T47D (cell line): ENCODE measurements around the gene VPS39.

Source experiments
- DNase-seq, 2 experiments: peaks; one replicate each; pipeline versions ENCODE4 v3.0.0 to v3.0.0-alpha.2; 2011 to 2012; ENCODE audit warnings: low read depth in 1 of 2, low spot score in 1 of 2
- JUND ChIP-seq: IDR thresholded peaks from 2 replicates; pipeline ENCODE4 v1.6.1; 2012; ENCODE audit warnings: low read depth
- in situ Hi-C: cut with HindIII; loops from 2 replicates; pipeline ENCODE4 v1.10.0; 2016; ENCODE audit warnings: low sequenced_read_pairs, low pct_unique_long_range_greater_than_20kb

Gene VPS39

DNA sequence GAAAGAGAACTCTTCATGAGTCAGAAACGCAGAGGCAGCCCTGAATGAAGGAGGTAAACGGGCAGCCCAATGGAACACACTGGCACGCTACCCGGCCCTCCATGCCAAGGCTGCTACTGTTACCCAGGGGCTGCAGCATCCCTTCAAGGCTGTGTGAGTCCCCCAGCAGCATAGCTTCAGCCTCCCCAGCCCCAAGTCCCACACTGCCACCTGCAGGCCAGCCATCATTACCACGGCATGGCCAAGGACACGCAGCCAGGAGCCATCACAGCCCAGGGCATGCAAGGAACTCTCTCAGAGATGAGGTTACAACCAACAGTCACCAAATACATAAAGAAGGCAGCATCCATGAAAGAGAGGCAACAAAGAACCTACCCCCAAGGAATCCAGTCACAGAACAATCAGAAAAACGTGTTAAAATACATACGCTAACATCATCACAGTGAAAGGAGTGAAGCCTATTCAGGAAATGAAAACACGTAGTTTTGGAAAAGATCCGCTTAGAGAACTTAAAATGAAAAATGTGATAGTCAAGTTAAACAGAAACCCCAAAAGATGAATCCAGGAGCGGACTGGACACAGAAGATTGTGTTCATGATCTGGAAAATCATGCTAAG is 74.1 kb downstream of the VPS39 start:
- DNase-seq: peak; percentile 59 to 69
- TF ChIP-seq JUND: no peak
- in situ Hi-C loops: no loop called here

DNA sequence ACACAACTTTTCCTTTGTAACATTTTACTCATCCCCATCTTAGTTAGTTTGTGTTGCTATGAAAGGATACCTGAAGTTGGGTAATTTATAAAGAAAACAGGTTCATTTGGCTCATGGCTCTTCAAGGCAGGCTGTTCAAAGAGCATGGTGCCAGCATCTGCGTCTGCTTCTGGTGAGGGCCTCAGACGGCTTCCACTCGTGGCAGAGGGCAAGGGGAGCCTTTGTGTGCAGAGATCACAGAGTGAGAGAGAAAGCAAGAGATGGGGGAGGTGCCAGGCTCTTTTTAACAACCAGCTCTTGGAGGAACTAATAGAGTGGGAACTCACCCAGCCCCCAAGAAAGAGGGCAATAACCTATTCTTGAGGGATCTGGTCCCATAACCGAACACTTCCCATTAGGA is 74.7 kb downstream of the VPS39 start:
- in situ Hi-C loops: no loop called here
- TF ChIP-seq JUND: no peak
- no peak for DNase-seq

GRCh38 chr15:42131826-42132806 is 76.0 kb downstream of the VPS39 start:
- DNase-seq: no peak
- TF ChIP-seq JUND: no peak
- in situ Hi-C loops: no loop called here

- in situ Hi-C loops: no loop called here
- TF ChIP-seq JUND: no peak
- DNase-seq: no peak
Measured at GRCh38 chr15:42131006-42131405, 77.1 kb downstream of the VPS39 start.

GRCh38 chr15:42130246-42130986 is 77.7 kb downstream of the VPS39 start:
- in situ Hi-C loops: no loop called here
- no peak for TF ChIP-seq JUND
- DNase-seq: no peak

- TF ChIP-seq JUND: no peak
- in situ Hi-C loops: no loop called here
- no peak for DNase-seq
Measured at GRCh38 chr15:42129364-42129763, 78.7 kb downstream of the VPS39 start.

DNA sequence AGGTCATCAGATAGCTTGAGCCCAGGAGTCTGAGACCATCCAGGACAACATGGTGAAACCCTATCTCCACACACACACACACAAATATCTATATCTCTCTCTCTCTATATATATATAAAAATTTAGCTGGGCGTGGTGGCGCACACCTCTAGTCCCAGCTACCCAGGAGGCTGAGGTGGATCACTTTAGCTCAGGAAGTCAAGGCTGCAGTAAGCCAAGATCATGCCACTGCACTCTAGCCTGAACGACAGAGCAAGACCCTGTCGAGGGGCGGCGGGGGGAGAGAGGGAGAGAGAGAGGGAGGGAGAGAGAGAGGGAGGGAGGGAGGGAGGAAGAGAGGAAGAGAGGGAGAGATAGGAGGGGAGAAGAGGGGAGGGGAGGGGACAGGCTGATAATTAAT is 79.6 kb downstream of the VPS39 start:
- TF ChIP-seq JUND: no peak
- no peak for DNase-seq
- in situ Hi-C loops: no loop called here

GRCh38 chr15:42123546-42123945 is 84.6 kb downstream of the VPS39 start:
- TF ChIP-seq JUND: no peak
- in situ Hi-C loops: no loop called here
- no peak for DNase-seq

GRCh38 chr15:42121682-42122081 is 86.4 kb downstream of the VPS39 start:
- no peak for TF ChIP-seq JUND
- DNase-seq: no peak
- in situ Hi-C loops: no loop called here

GRCh38 chr15:42121021-42121420 is 87.1 kb downstream of the VPS39 start:
- in situ Hi-C loops: no loop called here
- no peak for DNase-seq
- no peak for TF ChIP-seq JUND

DNA sequence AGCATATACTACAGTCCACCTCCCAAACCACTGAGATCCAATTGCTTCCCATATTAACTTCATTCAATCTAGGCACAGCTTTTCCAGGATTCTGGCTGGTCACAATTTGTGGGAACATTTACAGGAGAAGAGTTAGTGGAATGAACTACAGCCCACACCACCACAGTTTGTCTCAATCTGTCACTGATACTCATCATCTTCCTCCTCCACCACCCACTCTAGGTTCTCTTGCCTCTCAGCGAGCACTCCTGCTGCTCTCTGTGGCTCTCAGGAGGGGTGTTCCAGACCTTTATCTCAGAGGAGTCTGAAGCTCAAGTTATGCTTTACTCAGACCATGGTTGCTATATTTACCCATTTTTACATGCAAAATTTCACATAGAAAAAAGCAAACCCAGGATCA is 87.8 kb downstream of the VPS39 start:
- no peak for DNase-seq
- TF ChIP-seq JUND: no peak
- in situ Hi-C loops: no loop called here

DNA sequence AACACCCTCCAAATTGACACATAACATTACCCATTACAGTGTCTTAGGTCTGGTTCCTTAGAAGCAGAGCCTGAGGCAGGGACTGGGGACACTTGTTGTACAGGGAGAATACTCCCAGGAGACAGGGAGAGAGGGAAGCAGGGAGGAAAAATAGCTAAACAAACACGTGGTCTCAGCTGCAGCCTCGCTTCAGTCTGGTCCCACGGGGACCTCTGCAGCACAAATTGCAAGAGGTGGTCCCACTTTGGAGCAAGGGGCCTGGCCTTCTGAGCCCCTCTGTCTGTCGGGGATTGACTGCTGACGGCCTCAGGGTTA is 88.7 kb downstream of the VPS39 start:
- in situ Hi-C loops: no loop called here
- TF ChIP-seq JUND: no peak
- no peak for DNase-seq

DNA sequence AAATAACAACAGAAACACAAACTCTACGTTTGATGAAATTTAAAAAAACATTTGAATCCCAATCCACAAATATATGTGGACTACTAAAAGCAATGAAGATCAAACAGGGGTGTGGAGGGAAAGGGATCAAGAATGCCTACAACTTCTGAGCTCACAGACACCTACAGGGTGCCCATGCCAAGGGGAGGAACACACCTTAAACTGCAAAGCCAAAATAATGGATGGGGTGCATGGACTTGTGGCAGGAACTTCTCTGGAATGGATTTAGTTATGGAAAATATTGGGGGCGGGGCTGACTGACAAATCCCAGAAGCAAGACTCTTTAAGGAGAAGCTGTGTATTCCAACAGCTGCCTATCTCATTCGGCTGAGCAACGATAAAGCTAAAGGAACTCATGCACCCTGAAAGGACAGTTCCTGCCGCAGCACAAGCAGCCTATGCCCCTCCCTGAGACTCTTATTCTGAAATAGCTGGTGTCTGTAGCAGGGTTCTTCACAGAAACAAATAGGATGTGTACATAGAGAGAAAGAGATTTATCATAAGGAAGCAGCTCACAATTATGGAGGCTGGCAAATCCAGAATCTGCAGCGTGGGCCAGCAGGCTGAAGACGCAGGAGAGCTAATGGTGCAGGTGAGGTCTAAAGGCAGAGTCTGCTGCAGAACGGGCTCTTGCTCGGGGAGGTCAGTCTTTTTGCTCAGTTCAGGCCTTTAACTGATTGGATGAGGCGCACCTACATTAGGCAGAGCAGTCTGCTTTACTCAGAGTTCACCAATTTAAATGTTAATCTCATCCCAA is 89.3 kb downstream of the VPS39 start:
- peak in 1 of 2 experiments; percentile 78 for DNase-seq
- in situ Hi-C loops: no loop called here
- TF ChIP-seq JUND: no peak
